Fibroblast of lung (primary cell): Measurements from ENCODE around the gene DGKG. TPM values are rescaled to one million over a fixed set of nuclear protein-coding genes. Genes with fewer than 3 reads are reported as not detected.

Experiments used
- DNase-seq, 2 donors: peaks; one replicate each; pipeline versions ENCODE4 v3.0.0 to v3.0.0-alpha.2; 2010; ENCODE audit warnings: low read depth in 2 of 2
- H2AFZ ChIP-seq: 2 replicates; pipeline ENCODE4 v1.5.1; 2012; ENCODE audit warnings: low read length, control low read depth, inconsistent platforms
- H3K27ac ChIP-seq: 2 replicates; pipeline ENCODE4 v1.5.1; 2011; ENCODE audit warnings: low read length, control low read depth; ENCODE audit not compliant: insufficient read depth
- H3K27me3 ChIP-seq: 2 replicates; pipeline ENCODE4 v1.5.1; 2011; ENCODE audit warnings: mild to moderate bottlenecking, low read length; ENCODE audit not compliant: control insufficient read depth, insufficient read depth
- H3K36me3 ChIP-seq: 2 replicates; pipeline ENCODE4 v1.5.1; 2011; ENCODE audit warnings: low read length; ENCODE audit not compliant: control insufficient read depth, insufficient read depth
- H3K4me1 ChIP-seq: 2 replicates; pipeline ENCODE4 v1.5.1; 2011; ENCODE audit warnings: low read length; ENCODE audit not compliant: control insufficient read depth, insufficient read depth; ENCODE audit errors: extremely low read depth
- H3K4me2 ChIP-seq: 2 replicates; pipeline ENCODE4 v1.5.1; 2011; ENCODE audit warnings: low read length, control low read depth; ENCODE audit not compliant: insufficient read depth; ENCODE audit errors: extremely low read depth
- H3K4me3 ChIP-seq, 4 experiments: fragments of 200-600 bp in 1 of 4; sonication (generic) in 1 of 4; replicated peaks in 1 of 4; 2 replicates each; pipeline ENCODE4 v1.5.1; 2011 to 2016; ENCODE audit warnings: low read length in 4 of 4, low read depth in 3 of 4, mild to moderate bottlenecking in 3 of 4, control low read depth in 2 of 4, inconsistent platforms in 1 of 4, mixed read lengths in 1 of 4; ENCODE audit not compliant: insufficient read depth in 1 of 4; ENCODE audit errors: control extremely low read depth in 1 of 4
- H3K79me2 ChIP-seq: 2 replicates; pipeline ENCODE4 v1.5.1; 2012; ENCODE audit warnings: mild to moderate bottlenecking, low read length, inconsistent platforms; ENCODE audit not compliant: control insufficient read depth, insufficient read depth
- H3K9ac ChIP-seq: 2 replicates; pipeline ENCODE4 v1.5.1; 2011; ENCODE audit warnings: mild to moderate bottlenecking, low read length, control low read depth; ENCODE audit not compliant: insufficient read depth
- H3K9me3 ChIP-seq: 2 replicates; pipeline ENCODE4 v1.5.1; 2012; ENCODE audit warnings: low read depth, low read length; ENCODE audit not compliant: control insufficient read depth, insufficient read depth
- H4K20me1 ChIP-seq: 2 replicates; pipeline ENCODE4 v1.5.1; 2011; ENCODE audit warnings: low read length; ENCODE audit not compliant: control insufficient read depth, insufficient read depth; ENCODE audit errors: extremely low read depth
- EZH2 ChIP-seq: IDR thresholded peaks from 2 replicates; pipeline ENCODE4 v1.5.1; 2012; ENCODE audit warnings: low read length, control low read depth, mild to moderate bottlenecking; ENCODE audit errors: missing control alignments
- polyA plus RNA-seq, 2 donors: library from polyadenylated mRNA; depleted of rRNA in 1 of 2; stranded (reverse) in 1 of 2; unstranded in 1 of 2; fragments of >200 nt; gene quantifications; 2 replicates each; pipeline ENCODE4 v1.2.1, GENCODE V29; 2011 to 2012; ENCODE audit warnings: missing spikeins in 1 of 2
- total RNA-seq: library from RNA; depleted of rRNA; stranded (reverse); fragments of >200 nt; gene quantifications from 2 replicates; pipeline ENCODE4 v1.2.1, GENCODE V29; 2014
- TF ChIP-seq, protein P1 (sequence below), 2 donors: IDR thresholded peaks in 1 of 2; conservative IDR thresholded peaks in 1 of 2; 1 replicate in 1 of 2; 2 replicates in 1 of 2; pipeline ENCODE4 v1.5.1; 2011 to 2012; ENCODE audit warnings: low read length in 2 of 2, control low read depth in 1 of 2, inconsistent platforms in 1 of 2, low read depth in 1 of 2, mild to moderate bottlenecking in 1 of 2

Gene DGKG
- total and polyA plus RNA-seq, 2 donors (not counting 1 experiment from before 2014, with no cell fraction given), result 3.7 to 4.8 TPM

DNA sequence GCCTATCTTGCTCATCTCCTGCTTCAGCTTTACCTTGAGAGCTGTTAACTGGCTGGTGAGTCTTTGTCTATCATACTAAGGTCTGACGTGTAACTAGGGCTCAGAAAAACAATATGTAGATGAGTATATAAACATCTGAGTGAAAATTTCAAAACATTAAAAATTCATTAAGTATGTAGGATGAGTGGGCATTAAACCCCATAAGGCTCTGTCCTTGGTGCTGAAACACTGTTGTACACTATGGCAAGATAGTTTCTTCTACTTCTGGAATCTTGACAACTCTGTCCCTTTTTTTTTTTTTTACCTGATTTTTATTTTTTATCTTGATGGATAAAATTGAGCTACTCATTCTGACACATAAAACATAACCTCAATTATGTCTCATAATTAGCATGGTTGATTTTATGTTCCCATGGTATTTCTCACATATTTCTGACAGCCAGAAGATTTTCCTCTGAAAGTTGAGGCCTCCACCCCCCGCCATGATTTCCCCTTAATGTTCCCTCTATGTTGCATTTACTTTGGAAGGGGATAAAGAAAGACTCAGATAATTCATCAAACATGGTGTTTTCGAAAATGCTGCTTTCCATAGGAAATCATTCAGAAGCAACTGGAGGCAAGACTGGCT, 54.3 kb downstream of the DGKG start:
- no peak overlapping the region for H3K4me2 ChIP-seq
- no peak overlapping the region for H2AFZ ChIP-seq
- no peaks in the 10 kb centered on the region for H3K4me1 ChIP-seq
- H3K4me3 ChIP-seq, result no peak overlapping the region
- no peaks in the 10 kb centered on the region for H4K20me1 ChIP-seq
- peak; percentile 49 to 69 for DNase-seq
- no peak overlapping the region for H3K9ac ChIP-seq
- H3K27ac ChIP-seq, result no peak overlapping the region
- no peaks in the 10 kb centered on the region for H3K9me3 ChIP-seq
- H3K79me2 ChIP-seq, result no peaks in the 10 kb centered on the region
- H3K27me3 ChIP-seq, result no peaks in the 10 kb centered on the region
- no peak for TF ChIP-seq EZH2
- TF ChIP-seq, protein P1, sequence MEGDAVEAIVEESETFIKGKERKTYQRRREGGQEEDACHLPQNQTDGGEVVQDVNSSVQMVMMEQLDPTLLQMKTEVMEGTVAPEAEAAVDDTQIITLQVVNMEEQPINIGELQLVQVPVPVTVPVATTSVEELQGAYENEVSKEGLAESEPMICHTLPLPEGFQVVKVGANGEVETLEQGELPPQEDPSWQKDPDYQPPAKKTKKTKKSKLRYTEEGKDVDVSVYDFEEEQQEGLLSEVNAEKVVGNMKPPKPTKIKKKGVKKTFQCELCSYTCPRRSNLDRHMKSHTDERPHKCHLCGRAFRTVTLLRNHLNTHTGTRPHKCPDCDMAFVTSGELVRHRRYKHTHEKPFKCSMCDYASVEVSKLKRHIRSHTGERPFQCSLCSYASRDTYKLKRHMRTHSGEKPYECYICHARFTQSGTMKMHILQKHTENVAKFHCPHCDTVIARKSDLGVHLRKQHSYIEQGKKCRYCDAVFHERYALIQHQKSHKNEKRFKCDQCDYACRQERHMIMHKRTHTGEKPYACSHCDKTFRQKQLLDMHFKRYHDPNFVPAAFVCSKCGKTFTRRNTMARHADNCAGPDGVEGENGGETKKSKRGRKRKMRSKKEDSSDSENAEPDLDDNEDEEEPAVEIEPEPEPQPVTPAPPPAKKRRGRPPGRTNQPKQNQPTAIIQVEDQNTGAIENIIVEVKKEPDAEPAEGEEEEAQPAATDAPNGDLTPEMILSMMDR (conservative IDR thresholded peaks at IDR 0.05 in 1 of 2, IDR thresholded peaks at IDR 0.05 in 1 of 2; ENCODE audit: low read depth in 1 of 2, low read length in 2 of 2), result no peak
- no peaks in the 10 kb centered on the region for H3K36me3 ChIP-seq

DNA sequence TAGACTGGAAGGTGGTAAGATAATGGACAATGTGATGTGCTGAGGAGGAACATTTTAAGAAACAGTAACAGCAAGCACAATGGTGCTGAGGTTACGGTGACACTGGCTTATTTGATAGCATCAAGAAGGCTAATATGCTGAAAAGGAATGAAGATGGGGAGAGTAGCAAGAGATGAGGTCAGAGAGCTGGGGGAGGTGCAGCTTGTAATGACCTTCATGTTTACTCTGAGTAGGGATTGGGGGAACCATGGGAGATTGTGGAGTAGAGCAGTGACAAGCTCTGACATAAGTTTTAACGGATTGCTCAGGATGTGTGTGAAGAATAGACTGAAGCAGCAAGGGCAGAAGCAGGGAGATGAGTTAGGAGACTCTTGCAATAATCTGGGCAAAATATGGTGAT, 56.7 kb downstream of the DGKG start:
- Histone ChIP-seq H3K36me3 (no peaks in the 10 kb centered on the region), H3K27ac (no peak overlapping the region), H3K79me2 (no peaks in the 10 kb centered on the region), H3K4me1 (no peaks in the 10 kb centered on the region), H3K9ac (no peak overlapping the region), H3K27me3 (peaks cover 2% of the 10 kb centered on the region), H2AFZ (no peak overlapping the region), H3K4me3 (no peak overlapping the region), H3K4me2 (no peak overlapping the region), H4K20me1 (no peaks in the 10 kb centered on the region), H3K9me3 (no peaks in the 10 kb centered on the region)
- TF ChIP-seq EZH2, result no peak
- TF ChIP-seq, protein P1 (conservative IDR thresholded peaks at IDR 0.05 in 1 of 2, IDR thresholded peaks at IDR 0.05 in 1 of 2; ENCODE audit: low read depth in 1 of 2, low read length in 2 of 2), result no peak
- no peak for DNase-seq

DNA sequence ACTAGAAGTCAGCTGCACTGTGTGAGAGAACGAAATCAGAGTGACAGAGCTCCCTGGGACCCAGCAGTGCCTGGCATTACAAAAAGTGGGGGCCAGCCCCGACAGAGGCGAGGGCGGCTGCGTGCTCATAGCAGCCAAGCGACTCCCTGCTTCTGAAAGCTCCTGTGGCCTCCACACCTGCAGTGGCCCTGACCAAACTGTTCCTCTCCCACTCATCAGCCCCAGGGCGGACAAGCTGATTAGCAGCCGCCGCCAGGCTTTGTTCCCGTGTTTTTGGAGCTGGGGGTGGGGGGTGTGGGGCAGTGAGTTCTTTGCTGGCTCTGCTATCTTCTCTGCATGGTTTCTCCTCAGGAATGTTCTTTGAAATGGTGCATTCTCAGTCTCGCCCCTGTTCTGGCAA, 58.1 kb downstream of the DGKG start:
- TF ChIP-seq, protein P1 (conservative IDR thresholded peaks at IDR 0.05 in 1 of 2, IDR thresholded peaks at IDR 0.05 in 1 of 2; ENCODE audit: low read depth in 1 of 2, low read length in 2 of 2), result no peak
- no peak for TF ChIP-seq EZH2
- no peak for DNase-seq
- Histone ChIP-seq H3K4me2 (no peak overlapping the region), H3K9ac (no peak overlapping the region), H3K4me1 (no peaks in the 10 kb centered on the region), H3K27me3 (peaks cover 2% of the 10 kb centered on the region), H3K27ac (no peak overlapping the region), H4K20me1 (no peaks in the 10 kb centered on the region), H3K4me3 (no peak overlapping the region), H3K79me2 (no peaks in the 10 kb centered on the region), H2AFZ (no peak overlapping the region), H3K9me3 (no peaks in the 10 kb centered on the region), H3K36me3 (no peaks in the 10 kb centered on the region)
